Spleen (tissue), 11 donors: ENCODE results near the gene ALKBH8. TPM values are rescaled to one million over a fixed set of nuclear protein-coding genes. Genes with fewer than 3 reads are reported as not detected.

ENCODE experiments used
- DNase-seq: peaks from one replicate; pipeline ENCODE4 v3.0.0-alpha.2; 2020
- H3K27ac ChIP-seq, 8 donors: fragments of 200-600 bp; sonication (generic) in 7 of 8; 1 replicate in 4 of 8; 2 replicates in 4 of 8; pipeline versions ENCODE4 v1.5.0 to v1.8.0; 2016 to 2021; ENCODE audit warnings: inconsistent platforms in 4 of 8, mild to moderate bottlenecking in 4 of 8, moderate library complexity in 1 of 8
- H3K27me3 ChIP-seq, 7 donors: fragments of 200-600 bp; sonication (generic) in 6 of 7; replicated peaks in 1 of 7; 1 replicate in 4 of 7; 2 replicates in 3 of 7; pipeline versions ENCODE4 v1.5.0 to v1.8.0; 2016 to 2021; ENCODE audit warnings: inconsistent platforms in 3 of 7, mild to moderate bottlenecking in 1 of 7
- H3K36me3 ChIP-seq, 6 donors: fragments of 200-600 bp; sonication (generic) in 5 of 6; 1 replicate in 4 of 6; 2 replicates in 2 of 6; pipeline versions ENCODE4 v1.5.0 to v1.8.0; 2016 to 2021; ENCODE audit warnings: inconsistent platforms in 2 of 6
- H3K4me1 ChIP-seq, 6 donors: fragments of 200-600 bp; sonication (generic) in 5 of 6; 1 replicate in 3 of 6; 2 replicates in 3 of 6; pipeline versions ENCODE4 v1.5.0 to v1.8.0; 2016 to 2021; ENCODE audit warnings: inconsistent platforms in 3 of 6
- H3K4me3 ChIP-seq, 8 donors: fragments of 200-600 bp; sonication (generic) in 7 of 8; 1 replicate in 4 of 8; 2 replicates in 4 of 8; pipeline versions ENCODE4 v1.5.0 to v1.8.0; 2016 to 2021; ENCODE audit warnings: inconsistent platforms in 4 of 8, mild to moderate bottlenecking in 4 of 8, moderate library complexity in 2 of 8
- H3K9me3 ChIP-seq, 8 donors: fragments of 200-600 bp; sonication (generic) in 7 of 8; 1 replicate in 4 of 8; 2 replicates in 4 of 8; pipeline versions ENCODE4 v1.5.0 to v1.8.0; 2016 to 2021; ENCODE audit warnings: inconsistent platforms in 4 of 8
- POLR2A ChIP-seq, 3 donors: fragments of 450-650 bp; IDR thresholded peaks; one replicate each; pipeline ENCODE4 v1.5.1; 2017; ENCODE audit warnings: antibody characterized with exemption in 3 of 3, mild to moderate bottlenecking in 1 of 3
- POLR2AphosphoS5 ChIP-seq, 3 donors: sonication (generic); formaldehyde crosslinking; IDR thresholded peaks; one replicate each; pipeline ENCODE4 v1.5.1; 2017; ENCODE audit warnings: antibody characterized with exemption in 3 of 3
- WGBS, 5 donors: extraction: QIAGEN DNeasy Blood & Tissue Kit in 3 of 5; methylation state at CpG; one replicate each; pipeline versions ENCODE4 v1.1.5 to v1.1.7; 2013 to 2018; 5-methylcytosine and 5-hydroxymethylcytosine counted together
- intact Hi-C: fragments of 100-400 bp; cut with DNase I; formaldehyde crosslinking; loops from one replicate; pipeline ENCODE4 v1.15.0; 2023; ENCODE audit warnings: low total_unique reads
- polyA plus RNA-seq, 3 donors: library from polyadenylated mRNA; stranded (reverse); fragments of 200-250 nt; gene quantifications; one replicate each; pipeline ENCODE4 v1.2.1, GENCODE V29; 2013
- total RNA-seq, 7 donors: library from RNA; depleted of rRNA in 3 of 7; stranded (reverse); fragments of >200 nt in 3 of 7; fragmentation: NEBNext Ultra II Directional in 4 of 7; extraction: Animal tissue kit (Norgen Biotek cat#: 25700) in 4 of 7; gene quantifications; one replicate each; pipeline versions ENCODE4 v1.1.0 to v1.2.1, GENCODE V29; 2016 to 2021
- TF ChIP-seq, protein P1 (sequence below), 11 experiments: fragments of 200-600 bp in 7 of 11; fragments of 450-650 bp in 4 of 11; sonication (generic) in 4 of 11; IDR thresholded peaks in 8 of 11; conservative IDR thresholded peaks in 3 of 11; 1 replicate in 7 of 11; 2 replicates in 4 of 11; pipeline versions ENCODE4 v1.4.0 to v1.8.0; 2016 to 2021; ENCODE audit warnings: antibody characterized with exemption in 11 of 11, inconsistent platforms in 4 of 11, mild to moderate bottlenecking in 1 of 11
- donor health status: healthy with polysubstance abuse.
- donor health status: DM: no; HTN: no; CAD: no; lungs with moderate emphysema.
- donor health status: DM: no; HTN: no; CAD: no.
- donor health status: Bipolar disorder and iron deficiency.
- donor health status: healthy.
- donor health status: DM: no; HTN: no; CAD: no.
- donor health status: DM: yes; HTN: yes; CAD: no.

Gene ALKBH8
- total and polyA plus RNA-seq, 10 donors = 4.0 to 10.6 (median 9.1) TPM

- H3K36me3 ChIP-seq = no peaks in the 10 kb centered on the region
- no peak for DNase-seq
- 58 to 63% (median 61%) methylated on average over 6 of the region's 6 CpGs for WGBS, 5 donors
- intact Hi-C loops = no loop called here
- H3K4me1 ChIP-seq = no peaks in the 10 kb centered on the region
- no peak for TF ChIP-seq POLR2AphosphoS5 (IDR thresholded peaks at IDR 0.05)
- no peak for TF ChIP-seq POLR2A (IDR thresholded peaks at IDR 0.05)
- TF ChIP-seq, protein P1, sequence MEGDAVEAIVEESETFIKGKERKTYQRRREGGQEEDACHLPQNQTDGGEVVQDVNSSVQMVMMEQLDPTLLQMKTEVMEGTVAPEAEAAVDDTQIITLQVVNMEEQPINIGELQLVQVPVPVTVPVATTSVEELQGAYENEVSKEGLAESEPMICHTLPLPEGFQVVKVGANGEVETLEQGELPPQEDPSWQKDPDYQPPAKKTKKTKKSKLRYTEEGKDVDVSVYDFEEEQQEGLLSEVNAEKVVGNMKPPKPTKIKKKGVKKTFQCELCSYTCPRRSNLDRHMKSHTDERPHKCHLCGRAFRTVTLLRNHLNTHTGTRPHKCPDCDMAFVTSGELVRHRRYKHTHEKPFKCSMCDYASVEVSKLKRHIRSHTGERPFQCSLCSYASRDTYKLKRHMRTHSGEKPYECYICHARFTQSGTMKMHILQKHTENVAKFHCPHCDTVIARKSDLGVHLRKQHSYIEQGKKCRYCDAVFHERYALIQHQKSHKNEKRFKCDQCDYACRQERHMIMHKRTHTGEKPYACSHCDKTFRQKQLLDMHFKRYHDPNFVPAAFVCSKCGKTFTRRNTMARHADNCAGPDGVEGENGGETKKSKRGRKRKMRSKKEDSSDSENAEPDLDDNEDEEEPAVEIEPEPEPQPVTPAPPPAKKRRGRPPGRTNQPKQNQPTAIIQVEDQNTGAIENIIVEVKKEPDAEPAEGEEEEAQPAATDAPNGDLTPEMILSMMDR (IDR thresholded peaks at IDR 0.05 in 8 of 11, conservative IDR thresholded peaks at IDR 0.05 in 3 of 11) = peak in 2 of 11 experiments; percentile 14 to 47
- H3K4me3 ChIP-seq = no peak overlapping the region
- no peak overlapping the region for H3K27ac ChIP-seq
- peaks cover 0 to 74% (median 18%) of the 10 kb centered on the region in 7 donors for H3K27me3 ChIP-seq
- no peaks in the 10 kb centered on the region for H3K9me3 ChIP-seq
Measured at GRCh38 chr11:107598225-107599139, 32.9 kb upstream of the ALKBH8 start.

- intact Hi-C loops = no loop called here
- H3K27me3 ChIP-seq = peaks cover 0 to 87% (median 49%) of the 10 kb centered on the region in 7 donors
- TF ChIP-seq POLR2A (IDR thresholded peaks at IDR 0.05) (no peak), POLR2AphosphoS5 (IDR thresholded peaks at IDR 0.05) (no peak)
- TF ChIP-seq, protein P1 (IDR thresholded peaks at IDR 0.05 in 8 of 11, conservative IDR thresholded peaks at IDR 0.05 in 3 of 11) = no peak
- no peak for DNase-seq
- whole genome bisulfite sequencing, 5 donors = 56 to 75% (median 70%) methylated on average over 2 of the region's 2 CpGs
- no peak overlapping the region for H3K4me3 ChIP-seq
- peaks cover 6 to 29% (median 26%) of the 10 kb centered on the region in 6 donors for H3K4me1 ChIP-seq
- H3K9me3 ChIP-seq = no peaks in the 10 kb centered on the region
- no peaks in the 10 kb centered on the region for H3K36me3 ChIP-seq
- H3K27ac ChIP-seq = no peak overlapping the region
Measured at GRCh38 chr11:107594736-107595135, 29.2 kb upstream of the ALKBH8 start.

DNA sequence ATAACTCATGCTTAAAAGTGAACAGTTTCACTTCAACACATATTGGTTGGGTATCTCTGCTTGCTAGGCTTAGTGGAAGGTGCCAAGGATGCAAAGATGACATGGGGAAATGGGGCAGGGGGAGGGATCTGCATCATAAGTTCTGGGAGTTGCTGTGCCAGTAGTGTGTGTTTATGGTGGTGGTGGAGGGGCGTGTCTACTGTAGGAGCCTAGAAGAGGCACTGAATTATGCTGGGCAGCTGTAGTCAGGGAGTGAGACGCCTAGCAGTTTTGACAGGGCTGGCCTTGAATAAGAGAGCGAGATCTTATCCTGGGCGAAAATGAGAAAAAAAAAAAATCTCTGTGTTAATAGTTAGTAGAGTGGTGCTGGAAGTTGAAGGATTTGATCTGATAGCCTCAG is 28.4 kb upstream of the ALKBH8 start:
- Histone ChIP-seq H3K27me3 (peaks cover 0 to 90% (median 57%) of the 10 kb centered on the region in 7 donors), H3K27ac (no peak overlapping the region), H3K4me3 (no peak overlapping the region), H3K36me3 (no peaks in the 10 kb centered on the region), H3K4me1 (peaks cover 6 to 30% (median 28%) of the 10 kb centered on the region in 6 donors), H3K9me3 (no peaks in the 10 kb centered on the region)
- no peak for DNase-seq
- intact Hi-C loops = no loop called here
- 25 to 40% (median 37%) methylated on average over 4 of the region's 4 CpGs for WGBS, 5 donors
- no peak for TF ChIP-seq POLR2AphosphoS5 (IDR thresholded peaks at IDR 0.05)
- TF ChIP-seq POLR2A (IDR thresholded peaks at IDR 0.05) = no peak
- TF ChIP-seq, protein P1 (IDR thresholded peaks at IDR 0.05 in 8 of 11, conservative IDR thresholded peaks at IDR 0.05 in 3 of 11) = no peak

DNA sequence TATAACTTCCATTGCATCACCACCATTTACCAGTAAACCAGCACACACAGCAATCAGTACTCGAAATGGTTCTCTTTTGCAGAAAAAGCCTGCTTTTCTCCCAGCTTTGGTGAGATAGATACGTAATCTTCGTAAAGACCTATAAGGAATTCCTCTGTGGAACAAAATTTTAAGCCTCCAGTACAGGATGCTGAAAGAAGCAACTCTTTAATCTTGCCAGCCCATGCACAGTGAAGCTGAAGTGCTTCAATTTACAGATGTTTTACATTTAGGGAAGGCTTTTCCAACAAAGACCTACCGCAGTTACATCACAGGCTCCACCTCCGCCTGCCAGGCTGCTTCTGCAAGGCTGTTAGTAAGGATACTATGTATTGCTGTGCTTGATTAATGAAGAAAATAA is 27.3 kb upstream of the ALKBH8 start:
- peaks cover 6 to 30% (median 28%) of the 10 kb centered on the region in 6 donors for H3K4me1 ChIP-seq
- 20 to 31% (median 23%) methylated on average over 5 of the region's 5 CpGs for WGBS, 5 donors
- H3K27me3 ChIP-seq = peaks cover 0 to 91% (median 64%) of the 10 kb centered on the region in 7 donors
- intact Hi-C loops = no loop called here
- no peak for DNase-seq
- no peak overlapping the region for H3K4me3 ChIP-seq
- TF ChIP-seq POLR2A (IDR thresholded peaks at IDR 0.05) (no peak), POLR2AphosphoS5 (IDR thresholded peaks at IDR 0.05) (no peak)
- TF ChIP-seq, protein P1 (IDR thresholded peaks at IDR 0.05 in 8 of 11, conservative IDR thresholded peaks at IDR 0.05 in 3 of 11) = no peak
- H3K9me3 ChIP-seq = no peaks in the 10 kb centered on the region
- H3K36me3 ChIP-seq = no peaks in the 10 kb centered on the region
- H3K27ac ChIP-seq = no peak overlapping the region
